WI38 (cell line): ENCODE results near the gene PLXNC1.

Experiments used
- H3K4me3 ChIP-seq: 2 replicates; pipeline ENCODE4 v1.5.1; 2011; ENCODE audit warnings: low read depth, mild to moderate bottlenecking, control low read depth, low read length
- TF ChIP-seq, protein P1 (sequence below): IDR thresholded peaks from 2 replicates; pipeline ENCODE4 v1.5.1; 2012; ENCODE audit warnings: low read depth, mild to moderate bottlenecking, control low read depth, low read length

The PLXNC1 gene

DNA sequence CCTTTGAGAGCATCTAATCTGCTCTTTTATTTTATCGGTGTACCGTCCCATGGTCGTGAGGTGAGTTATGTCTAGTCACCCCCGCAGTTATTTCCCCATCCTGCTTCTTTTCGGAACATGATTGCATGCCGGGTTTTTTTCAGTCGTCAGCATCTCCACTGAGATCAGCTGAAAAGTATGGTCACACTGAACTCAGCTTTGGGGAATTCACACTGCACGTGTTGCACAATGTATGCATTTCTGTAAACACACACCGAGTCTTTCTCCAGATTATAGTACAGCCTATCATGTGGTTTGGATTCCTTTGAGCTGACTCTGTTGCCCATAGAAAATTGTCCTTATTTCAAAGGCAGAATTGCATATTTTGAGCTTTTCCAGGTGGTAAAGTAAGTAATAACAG, 24.6 kb downstream of the PLXNC1 start:
- H3K4me3 ChIP-seq: peak overlapping the region; percentile 30
- TF ChIP-seq, protein P1, sequence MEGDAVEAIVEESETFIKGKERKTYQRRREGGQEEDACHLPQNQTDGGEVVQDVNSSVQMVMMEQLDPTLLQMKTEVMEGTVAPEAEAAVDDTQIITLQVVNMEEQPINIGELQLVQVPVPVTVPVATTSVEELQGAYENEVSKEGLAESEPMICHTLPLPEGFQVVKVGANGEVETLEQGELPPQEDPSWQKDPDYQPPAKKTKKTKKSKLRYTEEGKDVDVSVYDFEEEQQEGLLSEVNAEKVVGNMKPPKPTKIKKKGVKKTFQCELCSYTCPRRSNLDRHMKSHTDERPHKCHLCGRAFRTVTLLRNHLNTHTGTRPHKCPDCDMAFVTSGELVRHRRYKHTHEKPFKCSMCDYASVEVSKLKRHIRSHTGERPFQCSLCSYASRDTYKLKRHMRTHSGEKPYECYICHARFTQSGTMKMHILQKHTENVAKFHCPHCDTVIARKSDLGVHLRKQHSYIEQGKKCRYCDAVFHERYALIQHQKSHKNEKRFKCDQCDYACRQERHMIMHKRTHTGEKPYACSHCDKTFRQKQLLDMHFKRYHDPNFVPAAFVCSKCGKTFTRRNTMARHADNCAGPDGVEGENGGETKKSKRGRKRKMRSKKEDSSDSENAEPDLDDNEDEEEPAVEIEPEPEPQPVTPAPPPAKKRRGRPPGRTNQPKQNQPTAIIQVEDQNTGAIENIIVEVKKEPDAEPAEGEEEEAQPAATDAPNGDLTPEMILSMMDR: no peak

GRCh38 chr12:94173660-94174265, 25.4 kb downstream of the PLXNC1 start:
- TF ChIP-seq, protein P1: no peak
- no peak overlapping the region for H3K4me3 ChIP-seq

- no peak overlapping the region for H3K4me3 ChIP-seq
- TF ChIP-seq, protein P1: no peak
Measured at GRCh38 chr12:94174576-94174975, 26.2 kb downstream of the PLXNC1 start.

DNA sequence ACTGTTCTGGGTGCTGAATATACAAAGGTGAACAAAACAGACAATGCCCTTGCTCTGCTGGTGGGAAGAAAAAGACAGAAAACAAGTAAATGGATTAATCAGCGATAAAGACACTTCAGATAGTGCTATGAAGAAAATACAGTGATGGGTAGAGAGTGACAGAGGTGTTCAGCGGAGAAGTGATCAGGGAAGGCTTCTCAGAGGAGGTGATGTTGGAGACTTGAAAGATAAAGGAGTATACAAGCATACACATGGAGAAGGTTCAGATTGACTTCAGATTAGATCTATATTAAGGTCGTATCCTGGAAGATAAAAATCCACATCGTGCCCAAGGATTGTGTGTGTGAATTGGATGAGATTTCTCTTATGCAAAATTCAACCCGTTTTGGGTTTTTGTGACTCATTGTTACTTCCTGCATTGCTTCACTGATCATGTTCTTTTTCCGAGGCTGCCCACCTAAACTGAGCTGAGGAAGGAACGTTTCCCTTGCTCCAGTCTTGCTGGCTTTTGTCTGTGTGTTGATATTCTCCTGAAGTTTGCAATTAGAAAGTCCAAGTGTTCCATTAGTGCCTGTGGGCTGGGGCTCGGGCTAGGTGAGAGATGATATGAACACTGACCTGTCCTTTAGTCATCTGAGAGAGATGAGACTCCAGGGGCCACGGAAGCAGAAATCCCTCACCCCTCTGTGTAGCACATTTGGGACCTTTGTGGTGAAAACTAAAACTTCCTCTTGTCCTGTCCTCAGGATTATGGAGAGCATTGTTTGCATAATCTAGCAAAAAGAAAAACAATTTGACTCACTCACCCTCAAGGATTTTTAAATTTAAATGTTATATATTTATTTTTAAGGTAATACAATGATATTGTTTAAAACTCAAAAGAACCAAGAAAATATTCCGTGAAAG, 27.6 kb downstream of the PLXNC1 start:
- no peak overlapping the region for H3K4me3 ChIP-seq
- TF ChIP-seq, protein P1: no peak

DNA sequence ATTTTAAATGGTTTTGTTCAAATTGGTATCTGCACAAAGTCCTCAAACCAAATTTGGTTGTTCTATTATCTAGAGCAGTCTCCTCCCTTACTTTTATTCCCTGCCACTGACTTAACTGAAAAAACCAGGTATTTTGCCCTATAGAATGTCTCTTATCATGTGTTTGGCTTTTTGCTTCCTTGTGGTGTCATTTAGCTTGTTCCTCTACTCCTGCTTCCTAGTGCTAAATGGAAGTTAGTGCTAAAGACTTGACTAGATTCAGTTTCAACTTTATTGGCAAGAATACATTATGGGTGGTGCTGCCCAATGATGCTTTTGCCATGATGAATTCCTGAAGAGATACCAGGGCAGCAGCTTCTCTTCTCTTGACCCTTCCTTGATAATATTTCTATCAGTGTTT, 29.7 kb downstream of the PLXNC1 start:
- TF ChIP-seq, protein P1: no peak
- no peak overlapping the region for H3K4me3 ChIP-seq

DNA sequence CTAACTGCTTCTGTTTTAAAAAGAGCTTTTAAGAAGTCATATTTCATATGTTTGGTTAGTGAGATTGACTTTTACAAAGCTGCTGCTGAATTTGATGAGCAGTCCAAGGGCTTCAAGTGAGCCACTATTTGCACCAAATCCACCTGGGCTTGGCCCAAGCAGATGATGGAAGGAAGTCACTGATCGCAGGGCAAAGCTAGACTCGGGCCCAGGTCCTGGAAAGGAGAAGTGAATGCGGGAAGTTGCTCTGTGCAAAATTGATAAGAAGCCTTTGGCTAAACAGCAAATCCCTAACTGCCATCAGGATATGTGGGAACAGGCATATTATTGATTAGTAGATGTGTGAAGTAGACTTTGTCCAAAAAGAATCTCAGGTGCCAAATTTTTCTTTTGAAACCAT, 30.5 kb downstream of the PLXNC1 start:
- TF ChIP-seq, protein P1: no peak
- H3K4me3 ChIP-seq: no peak overlapping the region

DNA sequence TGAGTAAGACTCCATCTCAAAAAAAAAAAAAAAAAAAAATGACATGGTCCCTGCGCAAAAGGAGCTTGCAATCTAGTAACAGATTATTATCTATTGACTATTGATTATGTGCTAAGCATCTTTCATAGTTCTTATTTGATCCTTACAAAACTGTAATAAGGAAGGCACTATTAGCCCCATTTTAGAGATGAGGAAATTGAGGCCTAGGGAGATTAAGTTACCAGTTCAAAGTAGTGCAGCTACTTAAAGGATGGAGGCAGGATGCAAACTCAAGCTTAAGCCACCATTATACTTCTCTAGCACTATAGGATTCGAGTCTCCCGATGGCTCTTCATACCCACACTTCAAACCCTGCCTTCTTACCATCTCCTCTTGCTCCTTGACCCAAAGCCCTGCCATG, 31.3 kb downstream of the PLXNC1 start:
- TF ChIP-seq, protein P1: no peak
- H3K4me3 ChIP-seq: no peak overlapping the region
